Caco-2 (cell line): ENCODE measurements around the gene TTC4. TPM values are rescaled to one million over a fixed set of nuclear protein-coding genes. Genes with fewer than 3 reads are reported as not detected.

Experiments used
- BruUV-seq: library from RNA; stranded (reverse); fragments of 400-500 nt; replicated peaks from 2 replicates; lab custom pipeline; 2021; lab: Mats Ljungman, UMichigan
- CTCF ChIA-PET: fragments of 300-600 bp; sonication (Branson Sonifier 250); formaldehyde crosslinking; loops from one replicate; lab custom pipeline; 2022; ENCODE audit warnings: antibody characterized with exemption; lab: Charles Lee
- POLR2A ChIA-PET: fragments of 300-600 bp; sonication (Branson Sonifier 250); formaldehyde crosslinking; loops from one replicate; lab custom pipeline; 2022; ENCODE audit warnings: antibody characterized with exemption; lab: Charles Lee
- DNase-seq, 2 experiments: peaks; one replicate each; pipeline versions ENCODE4 v3.0.0 to v3.0.0-alpha.2; 2020 to 2022
- H3K27me3 ChIP-seq: replicated peaks from 2 replicates; pipeline ENCODE4 v1.6.0; 2011; ENCODE audit warnings: low read length; ENCODE audit not compliant: control insufficient read depth, insufficient read depth
- H3K36me3 ChIP-seq: 2 replicates; pipeline ENCODE4 v1.5.1; 2011; ENCODE audit warnings: low read length; ENCODE audit not compliant: control insufficient read depth, insufficient read depth
- H3K4me1 ChIP-seq: fragments of 250-450 bp; sonication (Bioruptor Pico); 2 replicates; pipeline ENCODE4 v1.5.1; 2020; ENCODE audit warnings: mild to moderate bottlenecking
- H3K4me3 ChIP-seq: 2 replicates; pipeline ENCODE4 v1.5.1; 2011; ENCODE audit warnings: low read depth, mild to moderate bottlenecking, control low read depth, low read length
- H3K9me3 ChIP-seq: fragments of 250-450 bp; sonication (Bioruptor Pico); 2 replicates; pipeline ENCODE4 v1.5.1; 2020; ENCODE audit warnings: mild to moderate bottlenecking, moderate library complexity
- H3K27ac Mint-ChIP-seq: one replicate; pipeline ENCODE4 v1.8.0; 2022; ENCODE audit warnings: mixed read lengths; ENCODE audit not compliant: unreplicated experiment
- H3K27me3 Mint-ChIP-seq: one replicate; pipeline ENCODE4 v1.8.0; 2022; ENCODE audit warnings: mixed read lengths; ENCODE audit not compliant: insufficient read depth, unreplicated experiment
- H3K36me3 Mint-ChIP-seq: one replicate; pipeline ENCODE4 v1.8.0; 2022; ENCODE audit warnings: mild to moderate bottlenecking, mixed read lengths; ENCODE audit not compliant: insufficient read depth, unreplicated experiment
- H3K4me1 Mint-ChIP-seq: one replicate; pipeline ENCODE4 v1.8.0; 2022; ENCODE audit warnings: low read depth, mixed read lengths; ENCODE audit not compliant: unreplicated experiment
- H3K4me3 Mint-ChIP-seq: one replicate; pipeline ENCODE4 v1.8.0; 2022; ENCODE audit warnings: mild to moderate bottlenecking, moderate library complexity, mixed read lengths; ENCODE audit not compliant: unreplicated experiment
- H3K9me3 Mint-ChIP-seq: one replicate; pipeline ENCODE4 v1.8.0; 2022; ENCODE audit warnings: mixed read lengths; ENCODE audit not compliant: unreplicated experiment
- intact Hi-C: fragments of 100-400 bp; cut with micrococcal nuclease; formaldehyde crosslinking; loops from one replicate; pipeline ENCODE4 v1.10.0; 2022; ENCODE audit not compliant: unreplicated experiment
- total RNA-seq: library from RNA; stranded (reverse); gene quantifications from 2 replicates; pipeline ENCODE4 v1.2.3, GENCODE V29; 2022
- TF ChIP-seq, protein P1 (sequence below), 2 experiments: fragments of 200-600 bp in 1 of 2; IDR thresholded peaks; 1 replicate in 1 of 2; 2 replicates in 1 of 2; pipeline versions ENCODE4 v1.5.1 to v1.8.0; 2011 to 2022; ENCODE audit warnings: antibody characterized with exemption in 1 of 2, control low read depth in 1 of 2, inconsistent platforms in 1 of 2, low read depth in 1 of 2, low read length in 1 of 2, mild to moderate bottlenecking in 1 of 2, moderate library complexity in 1 of 2; ENCODE audit not compliant: insufficient read depth in 1 of 2, severe bottlenecking in 1 of 2, unreplicated experiment in 1 of 2

The TTC4 gene
- total RNA-seq, 1 experiment from 2014 or later: 14.0 TPM

- Histone ChIP-seq H3K4me1 (no peaks in the 10 kb centered on the region), H3K36me3 (no peaks in the 10 kb centered on the region), H3K9me3 (no peaks in the 10 kb centered on the region), H3K27me3 (no peaks in the 10 kb centered on the region), H3K4me3 (no peak overlapping the region)
- TF ChIP-seq, protein P1, sequence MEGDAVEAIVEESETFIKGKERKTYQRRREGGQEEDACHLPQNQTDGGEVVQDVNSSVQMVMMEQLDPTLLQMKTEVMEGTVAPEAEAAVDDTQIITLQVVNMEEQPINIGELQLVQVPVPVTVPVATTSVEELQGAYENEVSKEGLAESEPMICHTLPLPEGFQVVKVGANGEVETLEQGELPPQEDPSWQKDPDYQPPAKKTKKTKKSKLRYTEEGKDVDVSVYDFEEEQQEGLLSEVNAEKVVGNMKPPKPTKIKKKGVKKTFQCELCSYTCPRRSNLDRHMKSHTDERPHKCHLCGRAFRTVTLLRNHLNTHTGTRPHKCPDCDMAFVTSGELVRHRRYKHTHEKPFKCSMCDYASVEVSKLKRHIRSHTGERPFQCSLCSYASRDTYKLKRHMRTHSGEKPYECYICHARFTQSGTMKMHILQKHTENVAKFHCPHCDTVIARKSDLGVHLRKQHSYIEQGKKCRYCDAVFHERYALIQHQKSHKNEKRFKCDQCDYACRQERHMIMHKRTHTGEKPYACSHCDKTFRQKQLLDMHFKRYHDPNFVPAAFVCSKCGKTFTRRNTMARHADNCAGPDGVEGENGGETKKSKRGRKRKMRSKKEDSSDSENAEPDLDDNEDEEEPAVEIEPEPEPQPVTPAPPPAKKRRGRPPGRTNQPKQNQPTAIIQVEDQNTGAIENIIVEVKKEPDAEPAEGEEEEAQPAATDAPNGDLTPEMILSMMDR (IDR thresholded peaks at IDR 0.05; ENCODE audit: insufficient read depth in 1 of 2, low read depth in 1 of 2, low read length in 1 of 2, severe bottlenecking in 1 of 2, unreplicated experiment in 1 of 2): no peak
- intact Hi-C loops: no loop called here
- H3K4me3 Mint-ChIP-seq: no peak overlapping the region
- H3K27ac Mint-ChIP-seq: no peak overlapping the region
- peaks cover 29% of the 10 kb centered on the region for H3K36me3 Mint-ChIP-seq
- BruUV-seq: no TSS peak
- H3K9me3 Mint-ChIP-seq: no peaks in the 10 kb centered on the region
- ChIA-PET CTCF (no interaction called here), POLR2A (no interaction called here)
- no peak for DNase-seq
- H3K27me3 Mint-ChIP-seq: no peaks in the 10 kb centered on the region
- no peaks in the 10 kb centered on the region for H3K4me1 Mint-ChIP-seq
Observed at GRCh38 chr1:54724771-54725170, 9.1 kb downstream of the TTC4 start.

GRCh38 chr1:54728027-54728426, 12.4 kb downstream of the TTC4 start:
- intact Hi-C loops: no loop called here
- Mint-ChIP-seq H3K27me3 (no peaks in the 10 kb centered on the region), H3K4me3 (no peak overlapping the region), H3K36me3 (peaks cover 43% of the 10 kb centered on the region), H3K27ac (no peak overlapping the region), H3K9me3 (no peaks in the 10 kb centered on the region), H3K4me1 (no peaks in the 10 kb centered on the region)
- ChIA-PET POLR2A (no interaction called here), CTCF (no interaction called here)
- BruUV-seq: no TSS peak
- Histone ChIP-seq H3K9me3 (no peaks in the 10 kb centered on the region), H3K27me3 (no peaks in the 10 kb centered on the region), H3K4me1 (no peaks in the 10 kb centered on the region), H3K36me3 (no peaks in the 10 kb centered on the region), H3K4me3 (no peak overlapping the region)
- no peak for DNase-seq
- TF ChIP-seq, protein P1 (IDR thresholded peaks at IDR 0.05; ENCODE audit: insufficient read depth in 1 of 2, low read depth in 1 of 2, low read length in 1 of 2, severe bottlenecking in 1 of 2, unreplicated experiment in 1 of 2): no peak

DNA sequence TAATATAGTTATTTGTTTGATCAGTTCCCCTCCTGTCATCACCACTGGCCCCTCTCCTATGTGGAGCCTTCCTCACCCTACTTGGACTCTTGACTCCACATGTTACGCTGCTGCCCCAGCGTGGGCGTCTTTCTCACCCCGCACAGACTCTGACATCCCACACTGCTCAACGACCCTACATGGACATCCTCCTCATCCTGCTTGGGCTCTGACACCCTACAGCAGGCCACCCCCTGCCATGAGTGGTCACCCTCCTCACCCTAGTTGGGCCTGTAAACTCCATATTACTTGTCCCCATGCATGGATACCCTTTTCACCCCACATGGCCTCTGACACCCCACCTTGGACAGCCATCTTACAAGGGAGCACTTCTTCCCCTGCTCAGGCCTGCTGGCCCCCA, 21.0 kb downstream of the TTC4 start:
- no peaks in the 10 kb centered on the region for H3K4me1 ChIP-seq
- H3K4me3 Mint-ChIP-seq: no peak overlapping the region
- intact Hi-C loops: no loop called here
- no peak for DNase-seq
- H3K27me3 ChIP-seq: no peaks in the 10 kb centered on the region
- no peaks in the 10 kb centered on the region for H3K9me3 ChIP-seq
- no peaks in the 10 kb centered on the region for H3K9me3 Mint-ChIP-seq
- ChIA-PET POLR2A (no interaction called here), CTCF (no interaction called here)
- no peaks in the 10 kb centered on the region for H3K36me3 ChIP-seq
- no peak overlapping the region for H3K4me3 ChIP-seq
- H3K36me3 Mint-ChIP-seq: peaks cover 36% of the 10 kb centered on the region
- no peaks in the 10 kb centered on the region for H3K27me3 Mint-ChIP-seq
- TF ChIP-seq, protein P1 (IDR thresholded peaks at IDR 0.05; ENCODE audit: insufficient read depth in 1 of 2, low read depth in 1 of 2, low read length in 1 of 2, severe bottlenecking in 1 of 2, unreplicated experiment in 1 of 2): no peak
- H3K4me1 Mint-ChIP-seq: no peaks in the 10 kb centered on the region
- no TSS peak for BruUV-seq
- no peak overlapping the region for H3K27ac Mint-ChIP-seq
